GM21737 (cell line): ENCODE measurements around the gene WNT9B.

Experiments
- ATAC-seq: cut with Tn5 transposase; IDR thresholded peaks from one replicate; pipeline ENCODE4 v1.9.1; 2021; ENCODE audit warnings: mild to moderate bottlenecking, moderate library complexity; ENCODE audit not compliant: unreplicated experiment

WNT9B gene, protein sequence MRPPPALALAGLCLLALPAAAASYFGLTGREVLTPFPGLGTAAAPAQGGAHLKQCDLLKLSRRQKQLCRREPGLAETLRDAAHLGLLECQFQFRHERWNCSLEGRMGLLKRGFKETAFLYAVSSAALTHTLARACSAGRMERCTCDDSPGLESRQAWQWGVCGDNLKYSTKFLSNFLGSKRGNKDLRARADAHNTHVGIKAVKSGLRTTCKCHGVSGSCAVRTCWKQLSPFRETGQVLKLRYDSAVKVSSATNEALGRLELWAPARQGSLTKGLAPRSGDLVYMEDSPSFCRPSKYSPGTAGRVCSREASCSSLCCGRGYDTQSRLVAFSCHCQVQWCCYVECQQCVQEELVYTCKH

DNA sequence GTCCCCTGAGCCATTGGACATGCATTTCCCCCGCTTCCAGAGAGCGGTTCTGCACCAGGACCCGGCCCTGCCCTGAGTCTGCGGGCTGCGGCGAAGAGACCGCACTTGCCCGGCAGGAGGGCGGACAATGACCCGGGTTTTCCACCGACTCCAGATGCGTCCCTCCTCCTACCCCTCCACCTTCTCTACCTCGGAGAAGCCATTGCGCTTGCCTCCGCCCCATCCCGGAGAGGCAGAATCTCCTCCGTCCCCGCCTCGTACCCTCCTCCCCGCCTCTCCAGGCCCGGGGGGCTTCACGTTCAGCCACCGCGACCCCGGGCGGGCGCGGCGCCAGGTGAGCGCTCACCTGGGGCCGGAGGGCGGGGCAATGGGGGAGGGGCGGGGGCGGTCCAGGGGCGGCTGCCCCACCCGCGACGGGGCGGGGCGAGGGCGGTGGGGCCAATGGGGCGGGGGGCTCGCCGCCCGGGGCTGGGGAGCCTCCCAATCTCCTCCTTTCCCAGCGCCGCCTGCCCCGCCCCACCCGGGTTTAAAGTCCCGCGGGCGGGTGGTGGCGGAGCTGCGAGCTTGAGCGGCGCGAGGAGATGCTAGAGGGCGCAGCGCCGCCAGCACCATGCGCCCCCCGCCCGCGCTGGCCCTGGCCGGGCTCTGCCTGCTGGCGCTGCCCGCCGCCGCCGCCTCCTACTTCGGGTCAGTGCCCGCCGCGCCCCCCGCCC lies at the start of gene WNT9B:
Gene WNT9B (plus strand): TSS at position 555 of the 713 bp plus-strand sequence. CDS start 56 bp downstream, at position 611.
- no peak for ATAC-seq

DNA sequence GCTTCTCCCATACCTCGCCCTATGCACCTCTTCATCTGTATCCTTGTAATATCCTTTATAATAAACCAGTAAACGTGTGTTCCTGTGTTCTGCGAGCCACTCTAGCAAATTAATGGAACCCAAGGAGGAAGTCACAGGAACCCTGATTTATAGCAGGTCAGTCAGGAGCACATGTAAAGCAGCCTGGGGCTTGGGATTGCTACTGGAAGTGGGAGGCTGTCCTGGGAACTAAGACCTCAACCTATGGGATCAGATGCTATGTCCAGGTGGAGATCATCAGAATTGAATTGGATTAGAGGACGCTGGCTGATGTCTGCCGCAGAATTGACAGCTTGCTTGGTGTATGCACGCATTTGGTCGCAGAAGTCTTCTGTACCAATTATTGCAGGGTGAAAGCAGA lies 48.6 kb upstream of the WNT9B start:
- no peak for ATAC-seq

DNA sequence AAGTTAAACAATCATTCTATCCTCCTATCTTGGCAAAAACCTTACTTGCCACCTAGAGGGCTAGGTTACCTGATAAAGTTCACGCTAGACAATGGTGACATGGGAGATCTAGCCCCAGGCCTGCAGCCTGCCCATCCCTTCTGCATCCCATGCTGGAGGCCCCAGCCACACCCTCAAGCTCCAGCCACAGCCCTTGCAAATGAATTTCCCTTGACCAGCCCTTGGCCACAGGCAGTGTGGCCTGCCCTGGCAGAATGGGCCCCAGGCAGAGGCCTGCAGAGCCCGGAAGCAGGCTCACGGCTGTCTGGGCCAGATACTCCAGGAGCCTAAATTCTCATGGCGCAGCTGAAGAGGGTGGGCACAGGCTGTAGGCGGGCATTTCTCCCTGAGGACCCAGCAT lies 47.8 kb upstream of the WNT9B start:
- no peak for ATAC-seq

DNA sequence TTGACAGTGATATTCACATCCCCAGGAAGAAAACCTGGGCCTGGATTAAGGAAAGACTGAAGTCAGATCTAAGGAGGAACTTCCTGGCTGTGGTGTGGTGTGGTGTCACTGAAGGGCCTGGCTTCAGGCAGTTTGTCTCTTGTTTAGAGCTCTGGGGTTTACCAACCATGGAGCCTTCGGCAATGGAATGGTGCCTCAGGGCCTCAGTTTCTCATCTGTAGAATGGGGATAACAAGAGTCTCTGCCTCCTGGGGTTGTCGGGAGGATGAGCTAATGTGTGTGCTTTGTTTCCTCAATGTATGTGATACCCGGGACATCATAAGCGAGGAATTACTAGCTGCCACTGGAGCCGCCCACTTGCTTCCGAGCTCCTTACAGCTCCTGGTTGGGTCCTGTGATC lies 45.6 kb upstream of the WNT9B start:
- ATAC-seq, result no peak

DNA sequence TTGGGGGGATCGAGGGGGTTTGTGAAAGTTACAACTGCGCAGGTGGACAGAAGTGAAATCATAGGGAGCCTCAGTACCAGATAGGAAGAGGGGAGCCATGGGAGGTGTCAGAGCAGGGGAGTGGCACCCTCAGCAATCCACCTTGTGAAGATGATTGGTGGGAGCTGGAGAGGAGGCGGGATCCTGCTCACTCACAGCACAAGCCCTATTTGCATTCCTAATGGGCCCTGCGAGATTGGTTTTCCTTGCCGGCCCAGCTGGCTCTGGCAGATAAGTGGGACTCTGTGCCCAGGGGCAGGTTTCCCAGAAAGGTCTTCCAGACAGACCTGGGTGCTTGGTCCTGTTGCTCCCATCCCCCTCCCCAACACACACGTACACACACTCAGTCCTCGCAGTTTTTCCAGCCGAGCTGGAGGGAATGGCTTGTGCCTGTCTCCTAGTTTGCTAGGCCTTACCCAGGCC lies 42.2 kb upstream of the WNT9B start:
- no peak for ATAC-seq

DNA sequence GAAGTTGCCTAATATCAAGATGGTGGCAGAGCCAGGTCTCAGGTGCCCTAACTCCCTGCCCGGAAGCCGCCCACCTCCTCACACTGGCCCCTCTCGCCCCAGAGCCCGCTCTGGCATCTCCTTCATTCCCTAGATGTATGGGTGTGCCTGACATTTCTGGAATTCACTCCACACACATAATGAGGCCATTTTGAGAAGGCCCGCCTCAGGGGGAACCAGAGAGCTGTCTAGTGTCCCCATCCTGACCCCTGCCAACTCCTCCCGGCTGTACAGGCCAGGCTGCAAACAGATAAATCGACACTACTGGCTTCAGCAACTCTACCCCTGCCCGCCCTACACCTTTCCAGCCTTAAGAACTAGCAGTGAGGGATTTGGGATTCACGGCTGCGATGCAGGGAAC lies 40.5 kb upstream of the WNT9B start:
- no peak for ATAC-seq

DNA sequence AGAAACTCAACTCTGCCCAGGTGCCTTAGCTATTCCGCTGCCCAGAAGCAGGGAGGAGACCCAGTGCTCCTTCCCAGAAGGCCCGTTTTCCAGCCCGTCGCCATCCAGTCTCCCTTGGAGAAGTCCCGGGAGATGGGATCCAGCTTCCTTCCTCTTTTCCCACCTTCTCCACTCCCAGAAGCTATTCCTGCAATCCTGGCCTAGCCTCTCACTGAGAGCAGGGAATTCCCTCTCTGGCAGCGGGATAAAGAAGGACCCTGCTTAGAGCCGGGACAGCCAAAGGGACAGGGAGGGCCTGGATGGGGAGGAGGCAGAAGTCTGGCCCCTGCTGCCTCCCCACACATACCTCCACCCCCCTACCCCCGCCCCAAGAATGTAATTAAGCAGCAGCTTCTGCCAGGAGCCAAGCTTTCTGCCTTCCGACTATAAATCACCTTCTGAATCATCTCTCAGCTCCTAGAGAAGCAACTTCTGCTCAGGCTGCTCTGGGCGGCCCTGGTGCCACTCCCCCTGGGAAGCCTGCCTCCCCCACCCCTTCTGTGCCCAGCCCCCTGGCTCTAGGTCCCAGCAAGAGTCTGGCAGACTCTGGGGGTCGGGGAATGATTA lies 39.3 kb upstream of the WNT9B start:
- ATAC-seq, result no peak

DNA sequence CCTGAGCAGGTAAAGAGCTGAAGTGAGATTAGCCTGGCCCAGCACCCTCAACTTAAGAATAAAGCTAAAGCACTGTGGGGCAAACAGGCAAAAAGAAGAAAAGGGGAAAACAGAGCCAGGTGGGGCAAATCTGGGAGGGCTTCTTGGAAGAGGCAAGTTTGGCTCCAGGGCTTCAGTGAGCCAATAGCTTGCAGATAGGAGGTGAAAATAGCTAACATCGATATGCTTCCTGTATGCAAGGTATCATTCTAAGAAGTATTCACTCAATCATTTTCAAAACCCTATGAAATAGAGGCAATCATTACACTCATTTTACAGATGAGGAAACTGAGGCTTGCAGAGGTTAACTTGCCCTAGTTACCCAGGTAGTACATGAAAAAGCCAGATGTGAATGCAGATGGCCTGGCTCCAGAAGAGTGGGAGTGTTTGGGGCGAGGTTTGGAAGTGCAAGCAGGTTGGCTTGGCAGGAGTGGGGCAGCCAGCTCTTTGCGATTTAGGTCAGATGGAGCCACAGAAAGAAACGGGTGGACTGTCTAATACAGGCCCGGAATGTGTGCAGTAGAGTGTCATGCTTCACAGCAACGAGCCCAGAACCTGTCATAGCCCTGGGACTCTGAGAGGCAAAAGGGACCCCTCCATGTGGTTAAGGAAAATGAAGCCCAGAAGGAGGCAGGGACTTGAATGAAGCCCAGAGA lies 38.6 kb upstream of the WNT9B start:
- no peak for ATAC-seq

DNA sequence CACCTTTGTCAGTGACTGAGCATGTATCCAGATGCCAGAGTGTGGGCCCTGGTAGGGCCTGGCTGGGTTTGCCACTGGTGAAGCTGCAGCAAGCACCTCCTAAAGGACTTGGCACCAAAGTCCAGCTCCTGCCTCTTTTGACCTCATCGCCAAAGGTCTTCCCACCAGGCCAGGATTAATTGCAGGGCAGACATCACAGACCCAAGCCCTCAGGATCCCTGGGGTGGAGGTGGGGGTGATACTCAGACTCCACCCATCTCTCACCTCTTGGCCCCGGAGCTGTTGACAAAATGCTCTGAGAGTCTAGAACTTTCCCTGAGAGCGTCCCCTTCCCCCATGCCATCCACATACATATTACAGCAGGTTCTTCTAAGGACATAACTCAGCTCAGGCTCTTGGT lies 37.5 kb upstream of the WNT9B start:
- ATAC-seq, result no peak

DNA sequence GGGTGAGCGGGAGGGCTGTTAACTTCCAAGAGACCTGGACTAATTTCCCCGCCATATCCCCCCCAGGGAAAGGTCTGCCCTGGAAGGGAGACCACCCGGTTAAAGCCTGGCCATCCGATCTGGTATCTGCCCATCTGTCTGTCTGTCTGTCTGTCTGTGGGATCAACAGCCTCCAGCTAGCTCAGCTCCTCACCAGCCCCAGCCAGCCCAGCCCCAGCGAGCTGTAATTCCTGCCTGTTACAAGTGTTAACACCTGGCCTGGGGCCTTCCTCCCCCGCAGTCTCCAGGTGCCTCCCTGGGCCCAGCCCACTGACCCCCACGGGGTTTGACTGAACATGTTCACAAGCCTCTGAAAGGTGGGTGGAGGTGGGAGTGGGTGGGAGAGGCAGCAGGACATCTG lies 36.9 kb upstream of the WNT9B start:
- no peak for ATAC-seq

DNA sequence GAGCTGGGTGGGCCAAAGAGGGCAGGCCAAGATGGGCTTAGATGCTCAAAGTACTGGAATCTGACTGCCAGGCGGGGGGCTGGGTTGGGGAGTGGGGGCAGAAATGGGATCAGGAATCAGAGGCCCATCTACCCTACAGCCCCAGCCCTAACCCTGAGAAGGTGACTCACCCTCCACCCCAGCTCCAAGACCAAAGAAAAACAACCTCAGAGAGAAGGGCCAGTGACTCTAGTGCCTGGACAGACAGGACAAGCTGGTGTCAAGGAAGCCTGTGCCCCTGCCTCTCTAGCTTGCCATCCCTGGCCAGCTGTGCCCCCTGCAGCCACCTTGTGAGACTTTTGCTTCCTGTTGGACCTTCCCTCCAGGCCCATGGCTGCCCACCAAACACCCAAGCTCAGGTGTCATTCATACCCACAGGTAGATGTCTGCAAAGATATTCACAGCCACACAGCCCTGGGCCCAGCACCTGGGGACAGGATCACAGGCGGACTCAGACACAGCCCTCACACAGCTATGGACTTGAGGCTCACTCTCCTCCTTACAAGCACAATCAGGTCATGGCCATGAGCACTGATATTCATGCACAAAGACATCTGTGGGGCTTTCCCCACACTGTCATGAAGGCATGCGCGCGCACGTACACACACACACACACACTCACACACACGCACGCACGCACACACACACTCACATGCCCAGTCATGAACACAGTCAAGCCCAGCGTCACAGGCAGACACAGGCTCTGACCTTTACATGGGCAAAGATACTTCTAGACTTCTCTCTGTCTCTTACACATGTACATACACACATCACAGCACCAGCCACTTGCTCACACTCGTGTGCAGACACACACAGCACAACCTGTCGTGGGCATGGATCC lies 35.7 kb upstream of the WNT9B start:
- no peak for ATAC-seq

DNA sequence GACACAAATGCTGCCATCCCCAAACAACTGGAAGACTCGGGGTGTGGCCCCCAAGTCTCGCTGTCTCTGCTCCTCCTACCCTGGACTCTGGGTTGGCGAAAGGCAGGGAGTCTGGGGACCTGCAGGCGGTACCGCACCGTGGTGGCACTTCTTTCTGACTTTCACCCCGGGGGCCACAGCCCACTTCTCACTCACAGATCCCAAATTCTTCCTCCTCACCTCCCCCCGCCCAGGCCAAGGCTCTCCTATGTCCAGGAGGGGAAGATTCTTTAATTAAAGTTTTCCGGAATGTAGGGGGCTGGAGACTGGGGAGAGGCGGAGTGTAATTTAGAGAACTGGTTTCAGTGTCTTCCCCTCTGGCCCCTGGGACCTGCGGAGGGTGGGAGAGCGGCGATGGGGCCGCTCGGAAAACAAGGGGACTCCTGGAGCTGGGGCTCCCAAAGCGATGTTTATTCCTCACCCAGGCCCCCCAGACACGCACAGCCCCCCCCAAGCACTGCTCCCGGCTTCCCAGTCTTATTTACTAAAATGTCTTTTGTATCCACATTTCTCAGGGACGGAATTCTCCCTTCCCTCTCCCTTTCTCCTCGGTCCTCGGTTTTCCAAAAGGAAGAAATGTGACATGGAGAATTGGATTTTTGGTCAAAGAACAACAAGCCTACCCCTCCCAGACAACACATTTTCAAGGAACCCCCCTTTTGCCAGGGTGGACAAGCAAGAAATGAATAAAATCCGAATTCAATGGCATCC lies 34.1 kb upstream of the WNT9B start:
- no peak for ATAC-seq

DNA sequence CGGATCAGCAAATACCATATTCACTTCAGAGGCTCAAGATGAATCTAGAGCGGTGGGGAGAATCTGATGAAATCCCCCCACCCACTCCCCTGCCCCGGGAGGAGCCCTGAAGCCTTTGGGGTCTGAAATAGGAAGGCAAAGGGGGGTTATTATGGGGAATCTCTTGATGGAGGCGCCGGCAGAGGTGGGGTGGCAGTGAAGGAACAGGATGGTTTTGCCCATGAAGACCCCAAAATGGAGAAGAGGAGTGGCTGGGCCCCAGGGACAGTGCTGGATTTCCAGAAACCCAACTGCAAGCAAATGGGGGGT lies 33.5 kb upstream of the WNT9B start:
- no peak for ATAC-seq

DNA sequence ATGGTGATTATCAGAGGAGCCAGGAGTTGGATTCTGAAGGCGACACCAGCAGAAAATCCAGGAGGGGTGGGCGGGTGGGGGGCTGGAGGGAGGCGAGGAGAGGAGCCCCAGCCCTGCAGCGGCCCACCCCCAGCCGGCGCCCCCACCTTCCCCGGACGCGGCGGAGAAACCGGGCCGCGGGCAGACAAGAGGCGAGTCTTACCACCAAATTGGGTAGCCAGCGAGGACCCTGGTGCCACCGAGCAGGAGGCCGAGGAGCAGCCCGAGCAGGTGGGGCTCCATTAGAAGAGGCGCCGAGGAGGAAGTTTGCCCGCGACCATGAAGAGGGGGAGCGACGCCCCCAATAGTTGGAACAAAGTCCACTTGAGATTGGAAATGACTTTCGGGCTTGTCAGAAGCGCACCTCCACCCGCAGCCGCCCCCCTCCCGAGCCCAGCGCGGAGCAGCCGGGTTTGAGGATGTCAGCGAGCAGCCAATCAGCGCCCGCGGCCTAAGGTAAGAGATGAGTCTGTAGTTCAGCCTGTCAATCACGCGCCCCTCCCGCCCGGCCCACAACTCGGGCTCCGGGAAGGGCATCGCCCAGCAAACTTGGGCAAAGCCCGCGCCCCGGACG lies 33.0 kb upstream of the WNT9B start, which contains the start of gene WNT3:
Gene WNT3 (minus strand): TSS at position 377 of the 613 bp plus-strand sequence. CDS start 95 bp downstream, at position 282.
- no peak for ATAC-seq

DNA sequence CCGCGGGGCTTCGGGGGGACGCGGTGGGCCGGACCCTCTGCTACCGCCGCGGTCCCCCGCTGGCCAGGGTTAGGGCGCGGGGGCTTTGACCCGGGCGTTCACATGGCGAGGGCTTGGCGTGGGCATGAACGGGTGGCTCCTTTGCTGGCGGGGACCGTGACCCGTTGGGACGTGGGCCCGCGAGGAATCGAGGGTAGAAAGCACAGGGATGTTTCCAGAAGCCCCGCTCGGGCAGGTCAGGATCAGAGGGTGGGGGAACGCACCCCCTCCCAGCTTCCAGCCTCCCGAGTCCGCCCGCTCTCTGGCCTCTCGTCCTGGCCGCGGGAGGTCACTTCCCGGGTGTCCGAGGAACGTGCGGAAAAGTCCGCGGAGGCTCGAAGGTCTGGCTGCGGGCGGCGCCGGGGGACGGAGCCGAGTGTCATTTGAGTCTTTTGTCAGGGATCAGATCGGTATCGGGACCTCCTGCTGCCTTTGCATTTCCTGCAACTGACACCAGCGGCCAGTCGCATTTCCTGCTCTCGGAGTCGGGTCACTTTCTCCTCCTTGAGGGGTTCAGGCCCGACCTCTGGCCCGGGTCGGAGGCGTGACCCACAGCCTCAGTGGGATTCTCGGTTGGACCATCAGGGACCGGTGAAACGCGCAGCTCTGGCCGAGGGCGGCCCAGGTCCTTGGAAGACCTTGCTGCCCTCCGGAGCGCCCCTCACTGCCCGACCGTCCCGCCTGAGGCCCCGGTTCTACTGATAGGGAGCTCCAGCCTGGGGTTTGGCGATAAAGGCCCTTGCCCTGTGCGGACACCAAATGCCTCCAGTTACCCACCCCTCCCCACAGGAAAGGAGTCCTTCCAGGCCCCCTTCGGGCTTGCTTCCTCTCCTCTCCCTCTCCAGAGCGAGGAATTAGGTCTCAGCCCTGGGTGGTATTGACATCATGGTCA lies 32.2 kb upstream of the WNT9B start:
- no peak for ATAC-seq

DNA sequence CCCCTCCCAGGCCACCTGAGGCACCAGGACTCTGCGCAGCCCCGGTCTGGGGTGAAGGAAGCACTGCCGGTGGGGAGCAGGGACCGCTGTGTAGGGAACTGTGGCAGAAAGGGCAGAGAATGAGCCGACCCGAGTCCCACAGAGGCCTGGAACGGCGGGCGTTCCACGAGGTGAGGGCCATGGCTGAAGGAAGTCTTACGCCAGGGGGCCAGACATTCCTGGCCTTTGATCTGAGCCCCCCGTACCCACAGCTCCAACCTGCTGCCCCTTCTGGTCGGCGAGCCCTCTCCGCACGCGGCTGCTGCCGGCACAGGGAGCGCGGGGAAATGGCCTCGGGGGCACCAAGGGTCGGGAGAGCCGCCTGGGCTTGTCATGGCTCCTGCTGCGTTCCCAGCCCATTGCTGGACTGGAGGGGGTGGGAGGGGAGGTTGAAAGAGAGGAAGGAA lies 31.5 kb upstream of the WNT9B start:
- no peak for ATAC-seq

DNA sequence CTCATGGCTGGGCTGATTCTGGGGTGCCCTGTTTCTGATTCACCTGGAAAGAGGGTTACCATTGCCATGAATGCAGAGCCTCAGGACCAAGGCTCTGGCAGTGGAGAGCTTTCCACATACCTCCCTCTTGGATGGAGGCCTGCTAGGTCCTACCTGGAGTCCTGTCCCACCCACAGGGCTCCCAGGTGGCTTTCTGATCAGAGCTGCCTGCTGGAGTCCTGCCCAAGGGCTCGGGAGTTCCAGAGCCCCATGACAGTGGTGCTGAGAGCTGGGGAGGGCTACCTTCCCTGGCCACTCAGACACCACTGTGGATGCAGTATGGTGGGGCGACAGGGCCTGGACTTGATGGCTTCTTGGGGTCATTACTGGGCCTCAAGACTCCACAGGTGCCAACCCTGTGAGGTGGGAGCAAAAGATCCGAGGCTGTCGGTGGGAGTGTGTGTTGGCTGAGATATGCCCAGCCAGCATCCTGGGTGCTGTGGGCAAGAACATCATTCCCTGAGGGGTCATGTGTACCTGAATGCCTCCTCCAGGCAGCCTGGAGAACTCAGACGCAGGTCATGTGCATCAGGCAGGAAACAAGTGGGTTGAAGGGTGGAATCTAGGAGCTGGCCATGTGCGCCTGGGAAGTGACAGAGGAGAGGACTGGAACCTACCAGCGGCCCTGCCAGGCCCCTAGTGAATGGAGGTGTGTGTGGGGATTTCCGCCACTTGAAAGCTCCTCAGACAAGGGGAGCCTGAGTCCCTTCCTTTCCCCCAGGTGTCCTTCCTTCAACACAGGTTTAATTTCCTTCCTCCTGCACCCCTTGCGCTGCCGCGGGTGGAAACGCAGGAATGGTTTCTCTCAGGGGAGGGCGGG lies 30.6 kb upstream of the WNT9B start:
- ATAC-seq, result no peak
